HL-60 (cell line): ENCODE measurements around the gene DMXL1.

Experiments
- GABPA ChIP-seq: IDR thresholded peaks from 2 replicates; pipeline ENCODE4 v1.6.1; 2012; ENCODE audit warnings: low read depth
- POLR2AphosphoS5 ChIP-seq: IDR thresholded peaks from 2 replicates; pipeline ENCODE4 v1.6.1; 2012; ENCODE audit warnings: low read depth
- TF ChIP-seq, protein P1 (sequence below): IDR thresholded peaks from one replicate; pipeline ENCODE4 v1.5.1; 2011; ENCODE audit warnings: low read length, control low read depth, inconsistent platforms; ENCODE audit not compliant: insufficient read depth
- TF ChIP-seq, protein P2 (sequence below): IDR thresholded peaks from 2 replicates; pipeline ENCODE4 v1.6.1; 2012; ENCODE audit warnings: low read depth; ENCODE audit not compliant: insufficient replicate concordance

DNA sequence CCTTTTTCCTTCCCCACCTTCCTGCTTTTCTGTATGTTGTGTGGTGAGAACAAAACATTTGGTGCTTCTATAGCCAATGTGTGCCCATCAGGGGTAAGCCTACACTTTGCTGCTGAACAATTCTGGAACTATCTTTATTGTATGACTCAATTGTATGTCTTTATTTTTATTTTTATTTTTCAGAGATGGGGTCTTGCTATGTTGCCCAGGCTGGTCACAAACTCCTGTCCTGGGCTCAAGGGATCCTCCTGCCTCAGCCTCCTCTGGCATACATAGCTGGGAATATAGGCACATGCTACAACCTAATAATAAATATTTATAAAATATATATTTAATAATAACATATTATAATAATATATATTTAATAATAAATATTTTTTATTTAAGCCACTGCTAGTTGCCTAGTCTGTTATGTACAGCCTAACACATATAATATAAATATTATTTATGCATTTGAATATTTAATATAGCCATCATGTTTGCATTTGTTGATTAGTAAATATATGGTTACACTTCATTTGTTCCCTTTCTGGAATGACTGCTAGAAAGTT lies 11.8 kb upstream of the DMXL1 start:
- TF ChIP-seq POLR2AphosphoS5 (no peak), GABPA (no peak)
- TF ChIP-seq, protein P1, sequence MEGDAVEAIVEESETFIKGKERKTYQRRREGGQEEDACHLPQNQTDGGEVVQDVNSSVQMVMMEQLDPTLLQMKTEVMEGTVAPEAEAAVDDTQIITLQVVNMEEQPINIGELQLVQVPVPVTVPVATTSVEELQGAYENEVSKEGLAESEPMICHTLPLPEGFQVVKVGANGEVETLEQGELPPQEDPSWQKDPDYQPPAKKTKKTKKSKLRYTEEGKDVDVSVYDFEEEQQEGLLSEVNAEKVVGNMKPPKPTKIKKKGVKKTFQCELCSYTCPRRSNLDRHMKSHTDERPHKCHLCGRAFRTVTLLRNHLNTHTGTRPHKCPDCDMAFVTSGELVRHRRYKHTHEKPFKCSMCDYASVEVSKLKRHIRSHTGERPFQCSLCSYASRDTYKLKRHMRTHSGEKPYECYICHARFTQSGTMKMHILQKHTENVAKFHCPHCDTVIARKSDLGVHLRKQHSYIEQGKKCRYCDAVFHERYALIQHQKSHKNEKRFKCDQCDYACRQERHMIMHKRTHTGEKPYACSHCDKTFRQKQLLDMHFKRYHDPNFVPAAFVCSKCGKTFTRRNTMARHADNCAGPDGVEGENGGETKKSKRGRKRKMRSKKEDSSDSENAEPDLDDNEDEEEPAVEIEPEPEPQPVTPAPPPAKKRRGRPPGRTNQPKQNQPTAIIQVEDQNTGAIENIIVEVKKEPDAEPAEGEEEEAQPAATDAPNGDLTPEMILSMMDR: no peak
- TF ChIP-seq, protein P2, sequence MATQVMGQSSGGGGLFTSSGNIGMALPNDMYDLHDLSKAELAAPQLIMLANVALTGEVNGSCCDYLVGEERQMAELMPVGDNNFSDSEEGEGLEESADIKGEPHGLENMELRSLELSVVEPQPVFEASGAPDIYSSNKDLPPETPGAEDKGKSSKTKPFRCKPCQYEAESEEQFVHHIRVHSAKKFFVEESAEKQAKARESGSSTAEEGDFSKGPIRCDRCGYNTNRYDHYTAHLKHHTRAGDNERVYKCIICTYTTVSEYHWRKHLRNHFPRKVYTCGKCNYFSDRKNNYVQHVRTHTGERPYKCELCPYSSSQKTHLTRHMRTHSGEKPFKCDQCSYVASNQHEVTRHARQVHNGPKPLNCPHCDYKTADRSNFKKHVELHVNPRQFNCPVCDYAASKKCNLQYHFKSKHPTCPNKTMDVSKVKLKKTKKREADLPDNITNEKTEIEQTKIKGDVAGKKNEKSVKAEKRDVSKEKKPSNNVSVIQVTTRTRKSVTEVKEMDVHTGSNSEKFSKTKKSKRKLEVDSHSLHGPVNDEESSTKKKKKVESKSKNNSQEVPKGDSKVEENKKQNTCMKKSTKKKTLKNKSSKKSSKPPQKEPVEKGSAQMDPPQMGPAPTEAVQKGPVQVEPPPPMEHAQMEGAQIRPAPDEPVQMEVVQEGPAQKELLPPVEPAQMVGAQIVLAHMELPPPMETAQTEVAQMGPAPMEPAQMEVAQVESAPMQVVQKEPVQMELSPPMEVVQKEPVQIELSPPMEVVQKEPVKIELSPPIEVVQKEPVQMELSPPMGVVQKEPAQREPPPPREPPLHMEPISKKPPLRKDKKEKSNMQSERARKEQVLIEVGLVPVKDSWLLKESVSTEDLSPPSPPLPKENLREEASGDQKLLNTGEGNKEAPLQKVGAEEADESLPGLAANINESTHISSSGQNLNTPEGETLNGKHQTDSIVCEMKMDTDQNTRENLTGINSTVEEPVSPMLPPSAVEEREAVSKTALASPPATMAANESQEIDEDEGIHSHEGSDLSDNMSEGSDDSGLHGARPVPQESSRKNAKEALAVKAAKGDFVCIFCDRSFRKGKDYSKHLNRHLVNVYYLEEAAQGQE: no peak
